Measurements from ENCODE around the gene LRRC57. TPM values are rescaled to one million over a fixed set of nuclear protein-coding genes. Genes with fewer than 3 reads are reported as not detected.
A peak's percentile ranks its signal among the peaks of the same experiment; 100 is the strongest.

The LRRC57 gene
- total RNA-seq, 4 donors from 2014 or later, result 12.8 to 20.1 (median 17.3) TPM

GRCh38 chr15:42507514-42507913, 41.1 kb downstream of the LRRC57 start:
- H3K4me3 ChIP-seq, result no peak overlapping the region
- H3K9me3 ChIP-seq, result no peaks in the 10 kb centered on the region
- peaks cover 0 to 2% (median 0%) of the 10 kb centered on the region in 4 donors for H3K36me3 ChIP-seq
- 73% methylated on average over 4 of the region's 4 CpGs for WGBS
- peaks cover 24 to 39% (median 33%) of the 10 kb centered on the region in 4 donors for H3K4me1 ChIP-seq
- H3K27me3 ChIP-seq, result no peaks in the 10 kb centered on the region
- intact Hi-C loops (cut with DNase I), result no loop called here
- TF ChIP-seq POLR2A (IDR thresholded peaks at IDR 0.05; ENCODE audit: low read depth) (no peak), EP300 (IDR thresholded peaks at IDR 0.05) (no peak), CTCF (IDR thresholded peaks at IDR 0.05) (no peak), POLR2AphosphoS5 (IDR thresholded peaks at IDR 0.05) (no peak)
- H3K27ac ChIP-seq (replicated peaks in 1 of 4), result peak overlapping the region in 2 of 4 donors; percentile 2 to 33
- DNase-seq (ENCODE audit: extremely low spot score), result no peak

GRCh38 chr15:42504631-42505030, 44.0 kb downstream of the LRRC57 start:
- intact Hi-C loops (cut with DNase I), result no loop called here
- no peaks in the 10 kb centered on the region for H3K27me3 ChIP-seq
- H3K36me3 ChIP-seq, result no peaks in the 10 kb centered on the region
- DNase-seq (ENCODE audit: extremely low spot score), result no peak
- 41% methylated on average over 3 of the region's 3 CpGs for WGBS
- H3K27ac ChIP-seq (replicated peaks in 1 of 4), result peak overlapping the region in 1 of 4 donors; percentile 23
- TF ChIP-seq POLR2A (IDR thresholded peaks at IDR 0.05; ENCODE audit: low read depth), result no peak
- TF ChIP-seq CTCF (IDR thresholded peaks at IDR 0.05), result no peak
- TF ChIP-seq POLR2AphosphoS5 (IDR thresholded peaks at IDR 0.05), result no peak
- no peak for TF ChIP-seq EP300 (IDR thresholded peaks at IDR 0.05)
- H3K4me1 ChIP-seq, result peaks cover 32 to 52% (median 41%) of the 10 kb centered on the region in 4 donors
- H3K9me3 ChIP-seq, result no peaks in the 10 kb centered on the region
- H3K4me3 ChIP-seq, result no peak overlapping the region

- DNase-seq (ENCODE audit: extremely low spot score), result no peak
- intact Hi-C loops (cut with DNase I), result no loop called here
- Histone ChIP-seq H3K9me3 (no peaks in the 10 kb centered on the region), H3K27me3 (no peaks in the 10 kb centered on the region), H3K36me3 (no peaks in the 10 kb centered on the region), H3K4me1 (peaks cover 37 to 58% (median 47%) of the 10 kb centered on the region in 4 donors), H3K27ac (replicated peaks in 1 of 4) (no peak overlapping the region), H3K4me3 (no peak overlapping the region)
- 92% methylated on average over 1 of the region's 1 CpG for WGBS
- TF ChIP-seq CTCF (IDR thresholded peaks at IDR 0.05) (no peak), POLR2AphosphoS5 (IDR thresholded peaks at IDR 0.05) (no peak), EP300 (IDR thresholded peaks at IDR 0.05) (no peak), POLR2A (IDR thresholded peaks at IDR 0.05; ENCODE audit: low read depth) (no peak)
Observed at GRCh38 chr15:42503825-42504224, 44.8 kb downstream of the LRRC57 start.

- no peak for DNase-seq (ENCODE audit: extremely low spot score)
- no peak overlapping the region for H3K27ac ChIP-seq (replicated peaks in 1 of 4)
- no peaks in the 10 kb centered on the region for H3K27me3 ChIP-seq
- peaks cover 26 to 60% (median 47%) of the 10 kb centered on the region in 4 donors for H3K4me1 ChIP-seq
- H3K9me3 ChIP-seq, result no peaks in the 10 kb centered on the region
- H3K4me3 ChIP-seq, result no peak overlapping the region
- peaks cover 0 to 4% (median 0%) of the 10 kb centered on the region in 4 donors for H3K36me3 ChIP-seq
- intact Hi-C loops (cut with DNase I), result no loop called here
- no peak for TF ChIP-seq CTCF (IDR thresholded peaks at IDR 0.05)
- TF ChIP-seq EP300 (IDR thresholded peaks at IDR 0.05), result no peak
- 84% methylated on average over 4 of the region's 4 CpGs for WGBS
Observed at GRCh38 chr15:42502477-42502876, 46.1 kb downstream of the LRRC57 start.
